ENCODE measurements around the gene CHTF8.

DNA sequence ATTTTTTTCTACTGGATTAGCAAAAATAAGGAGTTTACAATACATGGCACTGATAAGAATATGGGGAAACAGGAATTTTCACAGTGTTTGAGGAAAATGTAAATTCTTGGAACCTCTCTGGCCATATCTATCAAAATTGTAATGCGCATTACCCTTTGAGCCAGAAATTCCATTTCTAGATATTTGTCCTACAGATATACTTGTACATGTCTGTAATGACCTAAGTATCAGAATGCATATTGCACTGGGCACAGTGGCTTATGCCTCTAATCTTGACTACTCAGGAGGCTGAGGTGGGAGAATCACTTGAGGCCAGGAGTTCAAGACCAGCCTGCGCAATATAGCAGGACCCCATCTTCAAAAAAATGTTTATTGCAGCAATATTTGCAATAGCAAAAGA is 52.7 kb downstream of the CHTF8 start:
- TF ChIP-seq, protein P1, sequence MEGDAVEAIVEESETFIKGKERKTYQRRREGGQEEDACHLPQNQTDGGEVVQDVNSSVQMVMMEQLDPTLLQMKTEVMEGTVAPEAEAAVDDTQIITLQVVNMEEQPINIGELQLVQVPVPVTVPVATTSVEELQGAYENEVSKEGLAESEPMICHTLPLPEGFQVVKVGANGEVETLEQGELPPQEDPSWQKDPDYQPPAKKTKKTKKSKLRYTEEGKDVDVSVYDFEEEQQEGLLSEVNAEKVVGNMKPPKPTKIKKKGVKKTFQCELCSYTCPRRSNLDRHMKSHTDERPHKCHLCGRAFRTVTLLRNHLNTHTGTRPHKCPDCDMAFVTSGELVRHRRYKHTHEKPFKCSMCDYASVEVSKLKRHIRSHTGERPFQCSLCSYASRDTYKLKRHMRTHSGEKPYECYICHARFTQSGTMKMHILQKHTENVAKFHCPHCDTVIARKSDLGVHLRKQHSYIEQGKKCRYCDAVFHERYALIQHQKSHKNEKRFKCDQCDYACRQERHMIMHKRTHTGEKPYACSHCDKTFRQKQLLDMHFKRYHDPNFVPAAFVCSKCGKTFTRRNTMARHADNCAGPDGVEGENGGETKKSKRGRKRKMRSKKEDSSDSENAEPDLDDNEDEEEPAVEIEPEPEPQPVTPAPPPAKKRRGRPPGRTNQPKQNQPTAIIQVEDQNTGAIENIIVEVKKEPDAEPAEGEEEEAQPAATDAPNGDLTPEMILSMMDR (conservative IDR thresholded peaks at IDR 0.05): no peak
- no peak for TF ChIP-seq ZFX (IDR thresholded peaks at IDR 0.05)

Data from C4-2B (cell line).